NCI-H2227 treated with DMSO at 0.1 percent for 48 hours (cell line): ENCODE results near the gene EPB41L3.
"Not testable (repeated sequence)": the region's sequence is repeated elsewhere in the genome, so short reads cannot be mapped to it uniquely, and the experiment has no call there.

ENCODE experiments used
- DNase-seq: peaks from one replicate; lab custom pipeline; 2025; lab: John Stamatoyannopoulos, UW

EPB41L3 gene

DNA sequence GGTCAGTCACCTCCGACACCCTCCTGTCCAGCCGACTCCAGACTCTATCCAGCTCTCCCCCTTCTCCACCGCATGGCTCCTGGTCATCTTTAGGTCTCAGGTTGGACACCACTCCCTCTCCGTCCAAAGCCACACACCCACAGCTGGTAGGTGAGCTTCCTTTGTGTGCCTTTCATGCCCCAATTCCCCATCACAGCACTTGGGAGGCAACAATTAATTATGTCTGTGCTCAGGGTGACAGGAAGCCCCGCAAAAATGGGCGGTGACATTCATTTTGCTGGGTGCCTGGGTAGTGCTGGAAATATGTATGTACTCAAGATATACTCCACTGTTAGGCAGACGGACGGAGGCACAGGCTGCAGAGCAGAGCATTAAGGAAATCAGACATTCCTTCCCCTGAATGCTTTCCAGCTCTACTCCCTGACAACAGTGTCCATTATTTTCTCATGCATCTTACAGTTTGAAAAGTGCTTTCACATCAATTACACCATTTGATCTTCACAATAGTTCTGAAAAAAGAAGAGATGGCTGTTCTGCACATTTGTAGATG lies 13.1 kb downstream of the EPB41L3 start:
- no peak for DNase-seq

DNA sequence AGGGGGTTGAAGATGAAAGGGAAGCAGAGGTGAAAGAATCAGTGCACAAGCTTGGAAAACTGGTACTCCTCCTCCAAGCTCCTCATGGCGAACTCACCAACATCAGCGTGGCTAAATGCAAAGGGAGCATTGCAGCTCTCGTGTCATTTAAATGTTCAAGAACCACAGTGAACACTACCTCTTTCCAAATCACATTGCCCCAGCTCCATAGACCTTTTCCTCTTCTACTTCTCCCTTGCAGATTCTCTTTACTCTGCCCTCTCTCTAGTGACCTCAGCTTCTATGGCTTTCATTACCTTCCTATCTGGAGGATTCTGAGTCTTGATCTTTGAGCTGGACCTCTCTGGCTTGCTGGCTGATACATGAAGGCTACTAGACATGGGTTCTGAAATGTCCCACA lies 14.3 kb downstream of the EPB41L3 start:
- no peak for DNase-seq

DNA sequence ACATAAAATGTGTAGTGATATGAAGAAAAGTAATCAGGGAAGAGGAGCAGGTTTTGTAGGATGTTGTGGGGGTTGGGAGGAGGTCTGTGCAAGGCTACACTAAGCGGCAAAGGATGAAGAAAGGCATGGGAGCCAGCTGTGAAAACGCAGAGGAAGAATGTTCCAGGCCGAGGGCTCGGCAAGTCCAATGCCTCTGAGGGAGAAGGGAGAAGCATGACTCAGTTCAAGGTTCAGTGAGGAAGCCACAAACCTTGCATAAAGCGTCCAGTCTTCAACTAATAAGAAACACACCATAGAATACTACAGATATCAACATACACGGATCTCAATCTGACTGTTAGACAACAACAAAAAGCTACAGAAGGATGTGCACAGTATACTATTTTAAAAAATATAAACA lies 16.2 kb downstream of the EPB41L3 start:
- no peak for DNase-seq

DNA sequence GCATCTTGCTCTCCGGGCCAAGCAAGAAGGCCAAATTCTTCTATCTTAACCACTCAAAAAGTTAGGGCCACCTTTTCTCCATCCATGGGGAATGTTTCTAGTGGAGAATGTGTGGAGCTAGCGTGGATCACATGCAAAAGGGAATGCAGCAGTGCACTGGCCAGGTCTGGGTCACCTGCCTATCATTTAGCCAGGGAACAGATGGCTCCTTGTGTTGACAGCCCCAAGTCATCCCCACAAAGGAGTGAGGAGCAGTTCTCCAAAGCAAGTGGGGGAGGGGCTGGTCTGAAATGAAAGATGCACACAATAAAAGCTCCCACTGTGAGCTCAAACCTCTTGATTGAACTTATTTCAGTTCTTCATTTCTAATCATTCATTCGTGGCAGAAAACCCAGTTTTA lies 19.1 kb downstream of the EPB41L3 start:
- DNase-seq: no peak

DNA sequence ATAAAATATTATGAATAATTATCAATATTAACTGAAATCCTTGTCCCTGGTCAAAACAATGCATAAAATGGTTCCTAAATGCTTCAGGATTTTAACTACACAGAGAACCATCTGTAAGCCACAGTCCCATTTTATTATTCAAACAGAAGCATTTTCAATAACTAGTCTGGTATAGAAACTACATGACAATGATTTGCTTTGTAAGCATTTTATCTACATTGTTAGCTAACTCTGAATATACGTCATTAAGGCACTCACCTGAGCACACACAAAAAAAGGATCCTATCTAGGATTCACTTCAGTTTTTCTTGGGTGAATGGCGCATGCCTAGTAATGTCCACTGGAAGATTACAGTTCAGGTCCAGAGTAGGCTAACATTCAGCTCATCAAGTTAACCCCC lies 22.8 kb downstream of the EPB41L3 start:
- no peak for DNase-seq

DNA sequence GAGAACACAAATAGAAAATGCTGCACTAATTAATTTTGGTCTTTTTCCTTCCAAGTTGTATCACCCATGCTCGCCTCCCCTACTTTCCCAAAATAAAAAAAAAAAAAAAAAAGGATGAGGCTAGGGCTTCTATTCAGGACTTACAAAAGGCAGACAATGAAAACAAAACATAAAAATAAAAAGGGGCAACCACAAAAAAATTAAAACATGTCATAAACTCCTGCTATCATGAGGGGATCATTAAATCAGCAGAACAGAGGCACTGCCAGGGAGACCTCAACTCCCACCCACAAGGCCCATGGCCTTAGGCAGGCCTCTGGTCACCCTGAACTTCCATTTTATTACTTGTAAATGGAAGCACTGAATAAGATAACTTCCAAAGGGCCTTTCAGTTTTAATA lies 23.3 kb downstream of the EPB41L3 start:
- no peak for DNase-seq

- DNase-seq: no peak
Observed at GRCh38 chr18:5519448-5520298, 24.1 kb downstream of the EPB41L3 start.

DNA sequence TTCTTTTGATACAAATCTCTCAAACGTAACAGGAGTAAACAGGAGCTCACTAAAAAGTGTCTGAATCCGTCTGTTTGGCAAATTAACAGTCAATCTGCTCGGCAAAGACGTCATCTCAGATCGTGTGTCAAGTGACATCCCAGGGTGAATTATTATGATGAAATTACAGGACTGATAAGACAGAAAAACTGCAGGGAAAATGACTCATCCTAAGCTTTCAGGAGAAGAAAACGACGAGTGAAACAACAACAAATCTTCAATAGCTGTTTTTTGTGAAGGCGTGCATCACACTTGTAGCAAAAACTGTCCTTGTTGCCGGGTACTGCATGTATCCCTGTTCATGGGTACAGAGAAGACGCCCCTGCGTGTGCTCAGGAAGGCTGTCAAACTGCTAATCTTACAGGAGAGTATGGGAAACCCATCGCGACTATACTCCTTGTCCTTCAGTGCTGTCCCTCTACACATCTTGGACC lies 24.9 kb downstream of the EPB41L3 start:
- no peak for DNase-seq

DNA sequence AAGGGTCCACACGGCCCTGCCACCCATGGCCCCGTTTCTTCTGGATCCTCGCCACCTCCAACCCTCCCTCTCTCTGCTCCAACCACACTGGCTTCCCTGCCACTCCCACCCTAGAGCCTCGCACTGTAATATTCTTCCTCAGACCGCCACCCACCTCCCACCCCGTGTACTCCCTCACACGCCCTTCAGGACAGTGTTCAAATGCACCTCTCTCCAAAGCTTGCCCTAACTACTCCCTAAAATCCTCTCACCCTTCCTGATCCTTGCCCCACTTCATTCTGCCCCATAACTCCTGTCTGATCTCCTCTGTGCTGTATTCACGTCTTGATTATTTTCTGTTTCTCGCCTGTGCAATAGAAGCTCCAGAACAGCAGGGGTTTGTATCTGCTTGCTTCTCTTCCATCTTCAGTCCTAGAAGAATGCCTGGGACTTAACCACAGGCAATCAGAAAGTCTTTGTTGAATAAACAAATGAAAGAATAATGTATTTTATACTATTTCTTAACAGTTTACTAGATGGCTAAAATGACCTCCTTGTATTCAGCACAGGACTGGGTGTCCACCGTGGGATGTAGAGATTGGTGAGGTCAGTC lies 25.5 kb downstream of the EPB41L3 start:
- no peak for DNase-seq

GRCh38 chr18:5516841-5517240 lies 27.0 kb downstream of the EPB41L3 start:
- no peak for DNase-seq

DNA sequence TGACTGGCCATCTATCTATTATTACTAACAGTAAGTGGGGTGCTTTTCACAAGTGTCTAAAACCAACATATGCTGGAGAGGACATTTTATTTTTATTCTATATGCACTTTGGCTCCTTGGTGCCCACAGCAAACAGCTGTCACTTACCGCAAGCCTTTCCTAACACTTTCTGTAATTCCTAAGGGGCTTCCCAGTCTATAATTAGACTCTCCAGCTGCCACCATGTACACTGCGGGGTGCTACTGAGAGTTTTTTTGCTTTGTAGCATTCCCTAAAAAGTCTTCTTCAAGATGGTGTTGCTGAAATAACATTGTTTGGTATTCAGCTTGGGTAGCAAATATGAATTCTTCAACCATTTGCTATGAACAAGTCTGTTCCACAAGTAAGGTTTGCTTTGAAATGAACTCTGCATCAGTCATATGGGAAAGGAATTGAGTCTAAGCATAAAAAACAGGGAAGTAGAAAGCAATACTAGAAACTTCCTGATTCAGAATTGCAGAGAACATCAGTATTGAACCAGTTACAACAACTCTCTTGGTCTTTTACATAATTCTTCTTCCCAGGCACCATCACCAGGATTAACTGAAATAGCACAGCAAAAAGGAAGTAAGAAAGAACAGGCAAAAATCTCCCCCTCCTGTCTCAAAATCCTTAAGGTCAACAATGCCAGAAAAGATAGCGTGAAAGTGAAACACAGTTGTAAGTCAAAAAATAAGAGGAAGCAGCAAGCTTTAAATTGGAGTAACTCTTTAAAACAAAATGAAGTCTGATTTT lies 28.6 kb downstream of the EPB41L3 start:
- no peak for DNase-seq

GRCh38 chr18:5513947-5514346 lies 29.9 kb downstream of the EPB41L3 start:
- DNase-seq: no peak

DNA sequence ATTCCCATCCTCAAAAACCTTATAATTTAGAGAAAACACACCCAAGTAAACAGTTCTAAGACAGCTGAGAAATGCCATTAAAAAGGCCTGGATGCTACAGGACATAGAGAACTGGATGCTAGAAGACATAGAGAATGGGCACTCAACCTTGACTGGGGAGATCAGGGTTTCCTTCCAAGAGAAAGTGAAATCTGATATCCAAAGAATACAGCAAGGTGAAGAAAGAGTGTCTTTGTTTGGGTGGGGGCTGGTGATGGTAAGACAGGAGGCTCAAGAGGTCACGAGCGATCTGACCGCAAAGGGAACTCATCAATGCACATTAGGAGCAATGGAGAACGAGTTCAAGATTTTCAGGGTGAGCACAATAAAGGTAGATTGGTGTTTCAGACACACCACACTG lies 31.6 kb downstream of the EPB41L3 start:
- DNase-seq: no peak

GRCh38 chr18:5511541-5511940 lies 32.3 kb downstream of the EPB41L3 start:
- not testable (repeated sequence) for DNase-seq

DNA sequence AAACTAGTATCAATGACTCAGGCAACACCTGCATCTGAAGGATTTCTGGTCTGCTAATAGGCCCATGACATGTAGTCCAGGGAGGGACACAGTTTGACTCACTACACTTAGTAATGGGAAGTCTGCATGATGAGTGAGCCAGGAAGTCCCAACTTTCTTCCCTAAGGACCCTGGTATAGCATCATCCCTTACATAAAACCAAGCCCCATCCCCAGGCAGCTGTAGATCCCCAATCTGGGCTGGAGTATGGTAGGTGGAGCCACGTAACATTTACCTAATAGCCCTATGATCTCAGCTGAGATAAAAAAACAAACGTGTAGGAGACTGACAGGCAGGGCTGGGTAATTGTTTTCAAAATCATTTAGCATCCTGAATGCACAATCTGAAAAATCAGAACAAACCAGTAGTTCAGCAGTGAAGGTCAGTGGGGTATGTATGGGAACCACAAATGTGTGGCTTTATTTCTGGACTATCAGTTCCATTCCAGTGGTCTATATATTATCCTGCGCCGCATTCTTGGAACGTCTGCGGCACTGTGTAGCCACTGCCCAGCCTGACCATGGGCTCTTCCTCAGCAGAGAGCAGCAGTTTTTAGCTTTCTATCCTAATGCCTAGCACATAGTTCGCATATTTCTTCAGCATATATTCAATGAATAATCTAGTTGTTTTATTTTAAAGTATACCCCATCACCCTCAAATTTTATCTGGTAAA lies 33.5 kb downstream of the EPB41L3 start:
- DNase-seq: no peak

DNA sequence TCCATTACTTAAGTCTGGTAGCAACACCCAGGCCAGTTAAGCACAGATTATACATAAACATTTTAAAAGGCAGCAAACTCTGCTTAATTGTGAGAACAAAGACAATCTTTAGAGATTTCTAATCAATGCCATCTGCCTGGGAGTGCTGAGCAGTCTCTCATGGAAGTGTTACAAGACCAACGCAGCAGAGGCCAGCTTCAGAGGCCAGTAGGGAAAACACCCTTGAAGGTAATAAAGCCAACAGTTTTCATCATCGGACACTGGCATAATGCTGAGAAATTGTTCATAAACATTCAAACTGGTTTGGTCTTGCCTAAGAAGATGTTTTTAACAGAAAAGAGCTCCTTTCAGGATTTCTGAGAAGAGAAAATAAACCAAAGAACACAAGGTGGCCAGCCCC lies 35.0 kb downstream of the EPB41L3 start:
- no peak for DNase-seq

DNA sequence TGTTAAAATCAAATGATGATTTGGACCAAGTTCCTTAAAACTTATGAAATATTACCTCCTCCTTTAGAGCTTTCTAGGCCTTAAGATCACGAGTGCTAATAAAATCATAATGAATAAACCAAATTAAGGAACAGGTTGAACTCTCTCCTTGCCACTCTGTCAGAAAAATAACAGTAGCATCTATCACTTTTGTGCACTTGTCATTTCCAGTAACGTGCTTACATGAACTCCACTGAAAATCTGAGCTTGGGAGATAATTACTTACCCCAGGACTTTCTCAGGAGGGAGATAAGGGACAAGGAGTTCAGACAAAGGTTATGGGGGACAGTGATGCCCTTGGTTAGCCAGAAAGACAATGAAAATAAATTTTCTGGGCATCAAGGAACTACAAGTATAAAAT lies 36.0 kb downstream of the EPB41L3 start:
- no peak for DNase-seq

GRCh38 chr18:5506174-5506573 lies 37.6 kb downstream of the EPB41L3 start:
- no peak for DNase-seq

DNA sequence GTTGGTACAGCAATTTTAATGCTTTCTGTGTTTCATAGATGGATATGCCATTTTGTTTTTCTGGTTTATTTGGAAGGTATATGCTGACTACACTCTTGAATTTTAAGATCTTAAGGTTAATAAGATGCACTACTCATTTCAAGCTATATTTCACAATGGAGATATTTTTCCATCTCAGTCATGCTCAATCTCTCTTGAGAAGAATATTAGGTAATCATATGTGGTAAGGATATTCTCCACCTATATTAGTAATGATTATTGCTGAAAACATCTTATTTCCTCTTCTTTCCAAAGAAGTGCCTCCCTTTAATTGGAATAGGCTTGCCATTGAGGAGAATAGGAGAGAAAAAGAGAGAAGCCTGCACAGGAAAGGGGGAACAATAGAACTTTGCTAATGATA lies 40.1 kb downstream of the EPB41L3 start:
- no peak for DNase-seq

GRCh38 chr18:5500158-5500939 lies 43.4 kb downstream of the EPB41L3 start:
- no peak for DNase-seq

- no peak for DNase-seq
Observed at GRCh38 chr18:5498452-5498851, 45.3 kb downstream of the EPB41L3 start.
